Measurements from ENCODE around the gene ZFPM1.
"Not testable (repeated sequence)": the region's sequence is repeated elsewhere in the genome, so short reads cannot be mapped to it uniquely, and the experiment has no call there.

The ZFPM1 gene

DNA sequence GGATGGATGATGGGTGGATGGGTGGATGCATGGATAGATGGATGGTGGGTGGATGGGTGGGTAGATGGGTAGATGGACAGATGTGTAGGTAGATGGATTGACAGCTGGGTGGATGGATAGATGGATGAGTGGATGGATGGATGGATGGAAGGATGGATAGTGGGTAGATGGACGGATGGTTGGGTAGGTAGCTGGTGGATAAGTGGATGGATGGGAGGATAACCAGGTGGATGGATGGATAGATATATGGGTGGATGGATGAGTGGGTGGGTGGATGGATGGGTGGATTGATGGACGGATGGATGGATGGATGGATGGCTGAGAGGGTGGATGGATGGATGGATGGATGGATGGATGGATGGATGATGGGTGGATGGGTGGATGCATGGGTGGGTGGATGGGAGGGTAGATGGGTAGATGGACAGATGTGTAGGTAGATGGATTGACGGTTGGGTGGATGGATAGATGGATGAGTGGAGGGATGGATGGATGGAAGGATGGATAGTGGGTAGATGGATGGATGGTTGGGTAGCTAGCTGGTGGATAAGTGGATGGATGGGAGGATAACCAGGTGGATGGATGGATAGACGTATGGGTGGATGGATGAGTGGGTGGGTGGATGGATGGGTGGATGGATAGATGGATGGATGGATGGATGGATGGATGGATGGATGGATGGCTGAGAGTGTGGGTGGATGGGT is 65.5 kb downstream of the ZFPM1 start:
- DNase-seq: not testable (repeated sequence)

GRCh38 chr16:88519240-88519639 is 66.2 kb downstream of the ZFPM1 start:
- DNase-seq: no peak

- no peak for DNase-seq
These were observed 67.0 kb downstream of the ZFPM1 start for GRCh38 chr16:88519938-88520653.

DNA sequence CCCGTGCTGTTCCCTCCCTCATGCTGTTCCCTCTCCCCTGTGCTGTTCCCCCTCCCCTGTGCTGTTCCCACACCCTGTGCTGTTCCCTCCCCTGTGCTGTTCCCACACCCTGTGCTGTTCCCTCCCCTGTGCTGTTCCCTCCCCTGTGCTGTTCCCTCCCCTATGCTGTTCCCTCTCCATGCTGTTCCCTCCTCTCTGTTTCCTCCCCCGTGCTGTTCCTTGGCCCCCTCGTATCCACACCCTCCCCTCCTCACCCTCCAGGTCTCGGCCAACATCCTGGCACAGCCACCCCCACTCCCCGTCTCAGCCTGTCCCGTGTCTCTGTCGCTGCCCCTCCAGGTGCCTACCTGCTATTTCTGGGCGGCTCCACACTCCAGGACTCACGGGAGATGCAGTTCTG is 68.6 kb downstream of the ZFPM1 start:
- no peak for DNase-seq

DNA sequence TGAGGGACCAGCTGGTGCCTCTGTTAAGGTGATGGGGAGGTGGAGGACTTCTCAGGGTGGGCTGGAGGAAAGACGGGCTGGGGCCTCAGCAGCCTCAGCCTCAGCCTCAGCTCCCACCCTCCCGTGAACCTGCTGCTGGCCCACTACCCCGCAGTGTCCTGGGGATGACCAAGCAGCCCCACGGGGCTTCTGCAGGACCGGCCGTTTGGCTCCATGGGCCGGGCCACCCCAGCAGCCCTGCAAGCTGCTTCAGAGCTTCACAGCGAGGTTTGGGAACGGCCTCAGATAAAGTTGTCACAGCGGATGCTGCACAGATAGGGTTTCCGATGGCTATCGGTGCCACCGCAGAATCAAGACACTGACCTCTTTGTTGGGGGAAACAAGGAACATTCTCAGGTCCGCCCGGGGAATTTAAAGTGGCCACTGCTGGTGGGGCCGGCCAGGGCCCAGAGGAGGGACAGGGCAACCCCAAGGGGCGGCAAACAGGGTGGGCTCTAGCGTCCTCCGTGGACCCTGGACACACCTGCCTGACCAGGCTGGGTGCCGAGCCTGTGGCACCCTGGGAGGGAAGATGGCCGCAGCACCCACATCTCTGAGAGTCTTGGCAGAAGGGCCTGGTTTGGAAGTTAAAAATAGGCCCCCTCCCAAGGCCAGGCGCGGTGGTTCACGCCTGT is 69.3 kb downstream of the ZFPM1 start:
- no peak for DNase-seq

GRCh38 chr16:88523309-88524161 is 70.5 kb downstream of the ZFPM1 start:
- no peak for DNase-seq

- no peak for DNase-seq
These were observed 71.3 kb downstream of the ZFPM1 start for GRCh38 chr16:88524274-88524972.

DNA sequence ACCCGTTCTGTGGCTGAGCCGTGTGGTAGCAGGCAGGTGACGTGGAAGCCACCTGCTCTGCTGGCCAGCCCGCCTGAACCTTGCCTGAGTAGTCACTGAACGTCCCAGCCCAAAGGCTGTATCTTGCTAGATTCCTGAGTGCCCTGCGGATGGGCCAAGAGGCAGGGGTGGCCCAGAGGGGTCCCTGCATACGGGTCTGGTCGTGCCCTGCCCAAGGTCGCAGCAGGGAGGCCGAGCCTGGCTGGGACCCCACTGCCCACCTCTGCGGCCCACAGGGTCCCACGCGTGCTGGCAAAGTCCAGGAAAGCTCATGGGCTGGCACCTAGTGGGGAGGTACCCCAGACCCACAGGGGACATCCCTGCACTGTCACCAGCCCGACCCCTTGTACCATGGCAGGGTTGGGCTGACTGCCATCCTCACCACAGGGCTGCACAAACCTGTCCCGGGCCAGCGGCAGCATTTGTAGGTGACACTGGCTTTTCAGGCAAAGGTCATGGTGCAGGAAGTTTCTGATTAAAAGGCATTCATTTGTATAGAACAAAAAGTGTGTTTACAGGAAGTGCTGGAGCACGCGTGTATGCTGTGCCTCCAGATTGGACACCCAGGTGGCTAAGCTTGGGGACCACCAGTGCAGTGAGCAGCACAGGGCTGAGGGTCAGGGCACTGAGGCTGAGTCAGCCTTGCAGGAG is 72.0 kb downstream of the ZFPM1 start:
- no peak for DNase-seq

DNA sequence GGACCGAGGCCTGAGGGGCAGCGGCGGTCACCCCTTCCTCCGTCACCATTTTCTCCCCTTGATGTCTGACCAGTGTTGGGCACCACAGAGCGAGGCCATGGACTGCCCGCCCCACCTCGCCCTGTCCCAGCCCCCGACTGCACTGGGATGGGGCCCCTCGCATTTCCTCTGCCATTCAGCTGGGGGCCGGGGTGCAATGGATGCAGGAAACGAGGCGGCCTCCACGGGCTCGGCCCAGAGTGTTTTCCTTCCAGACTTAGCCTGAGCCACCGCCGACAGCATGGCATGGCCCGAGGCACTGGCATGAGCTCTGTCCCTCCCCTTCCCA is 72.5 kb downstream of the ZFPM1 start:
- DNase-seq: no peak

DNA sequence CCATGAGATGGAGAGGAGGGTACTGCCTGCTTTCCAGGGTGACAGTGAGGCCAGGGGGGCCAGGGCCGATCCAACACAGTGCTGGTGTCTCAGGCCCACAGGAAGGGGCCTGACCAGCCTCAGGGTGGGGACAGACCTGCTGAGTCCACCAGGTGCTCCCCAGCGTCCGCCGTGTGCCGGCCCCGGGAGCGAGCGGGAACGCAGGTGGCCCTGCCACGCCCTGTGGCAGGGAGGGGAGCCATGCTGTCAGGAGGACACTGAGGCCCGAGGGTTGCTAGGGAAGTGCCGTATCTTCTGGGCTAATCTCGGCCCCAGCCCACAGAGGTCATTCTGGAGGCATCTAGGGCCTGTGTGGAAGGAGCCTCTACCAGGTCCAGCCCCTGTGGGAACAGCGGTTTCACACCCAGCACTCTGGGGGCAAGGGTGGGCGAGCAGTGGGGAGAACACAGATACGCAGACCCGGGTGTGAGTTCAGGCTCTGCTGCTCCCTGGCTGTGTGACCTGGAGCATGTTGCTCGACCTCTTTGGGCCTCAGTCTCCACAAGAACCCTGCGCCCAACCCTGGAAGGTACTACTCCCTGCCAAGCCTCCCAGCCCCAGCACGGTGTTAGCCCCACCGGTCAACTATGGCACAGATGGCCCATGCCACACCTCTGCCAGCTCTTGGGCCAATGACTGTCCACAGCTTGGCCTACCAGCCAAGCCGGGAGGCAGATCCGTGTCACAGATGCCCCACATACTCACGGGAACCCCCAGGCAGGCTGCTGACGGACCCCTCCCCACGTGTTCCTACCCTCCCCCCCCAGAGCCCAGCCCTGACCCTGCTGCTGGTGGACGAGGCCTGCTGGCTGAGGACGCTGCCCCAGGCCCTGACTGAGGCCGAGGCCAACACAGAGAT is 73.2 kb downstream of the ZFPM1 start:
- no peak for DNase-seq

DNA sequence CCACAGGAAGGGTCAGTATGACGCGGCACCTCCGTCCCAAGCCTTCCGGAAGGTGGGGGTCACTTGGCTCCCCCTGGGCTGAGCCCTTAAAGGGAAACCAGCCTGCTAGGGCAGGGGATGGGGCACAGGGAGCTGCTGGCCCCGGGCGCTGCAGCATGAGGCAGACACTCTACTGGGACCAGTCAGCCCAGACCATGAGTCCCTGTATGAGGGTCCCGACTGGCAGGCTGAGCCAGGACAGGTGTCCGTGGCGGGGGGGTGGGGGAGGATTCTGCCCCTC is 73.8 kb downstream of the ZFPM1 start:
- DNase-seq: no peak

DNA sequence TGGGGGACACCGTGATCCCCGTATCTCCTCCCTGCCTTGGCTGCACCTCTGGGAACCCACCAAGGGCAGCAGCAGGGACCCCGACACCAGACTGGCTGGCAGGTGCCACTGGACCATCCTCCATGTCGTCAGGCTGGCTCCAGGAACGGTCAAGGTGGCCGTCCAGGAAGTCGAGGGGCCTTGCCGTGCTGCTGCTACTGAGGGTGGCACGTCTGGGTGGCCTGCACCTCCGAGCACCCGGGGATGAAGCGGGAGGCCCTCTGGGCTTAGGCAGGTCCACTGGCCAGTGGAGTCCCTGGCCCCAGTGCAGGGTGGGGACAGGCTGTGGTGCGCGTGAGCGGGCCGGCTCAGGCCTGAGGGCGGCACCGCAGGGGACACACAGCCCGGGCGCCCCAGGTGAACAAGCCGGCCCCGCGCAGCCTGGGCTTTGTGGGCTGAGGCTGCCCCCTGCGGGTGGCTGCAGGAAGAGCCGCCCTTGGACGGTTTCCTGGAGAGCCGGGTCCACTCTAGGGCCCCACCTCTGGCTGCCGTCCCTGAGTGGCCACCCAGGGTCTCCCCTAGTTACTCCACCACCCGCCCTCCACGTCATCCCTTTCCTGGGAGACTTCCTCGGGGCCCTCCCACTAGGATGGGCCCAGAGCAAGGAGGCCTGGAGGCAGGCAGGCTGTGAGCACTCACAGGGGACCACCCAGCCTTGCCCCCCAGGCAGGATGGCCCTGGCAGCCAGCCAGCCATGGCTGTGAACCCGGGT is 74.3 kb downstream of the ZFPM1 start:
- peak; percentile 57 for DNase-seq

DNA sequence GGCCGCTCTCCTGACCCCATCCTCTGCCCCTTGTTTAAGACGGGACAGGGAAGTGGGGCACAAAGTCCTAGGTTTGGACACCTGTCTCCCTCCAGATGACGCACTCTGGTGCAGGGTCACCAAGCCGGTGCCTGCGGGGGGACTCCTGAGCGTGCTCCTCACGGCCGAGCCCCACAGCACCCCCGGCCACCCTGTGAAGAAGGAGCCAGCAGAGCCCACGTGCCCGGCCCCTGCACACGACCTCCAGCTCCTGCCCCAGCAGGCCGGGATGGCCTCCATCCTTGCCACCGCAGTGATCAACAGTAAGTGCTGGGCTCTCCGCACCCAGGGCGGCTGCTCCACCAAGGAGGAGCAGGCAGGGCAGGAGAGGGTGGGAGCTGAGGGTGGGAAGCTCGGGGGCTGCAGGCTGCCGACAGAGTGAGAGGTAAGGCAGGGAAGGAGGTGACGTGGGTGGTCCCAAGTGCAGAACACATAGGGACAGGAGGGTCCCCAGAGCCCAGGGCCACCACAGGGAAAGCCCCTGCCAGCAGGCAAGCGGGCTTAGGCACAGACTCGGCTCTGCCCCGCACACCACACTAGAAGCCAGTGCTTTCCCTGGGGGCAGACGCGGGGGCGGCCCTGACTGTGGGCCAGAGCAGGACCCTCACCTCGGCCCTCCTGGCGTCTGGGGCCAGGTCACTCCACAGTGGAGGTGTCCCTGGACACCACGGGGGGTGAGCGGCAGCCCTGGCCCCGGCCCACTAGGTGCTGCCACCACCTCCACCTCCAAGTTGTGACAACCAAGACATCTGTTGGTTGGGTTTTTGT is 75.1 kb downstream of the ZFPM1 start:
- DNase-seq: no peak

GRCh38 chr16:88528902-88529318 is 75.8 kb downstream of the ZFPM1 start:
- DNase-seq: no peak

DNA sequence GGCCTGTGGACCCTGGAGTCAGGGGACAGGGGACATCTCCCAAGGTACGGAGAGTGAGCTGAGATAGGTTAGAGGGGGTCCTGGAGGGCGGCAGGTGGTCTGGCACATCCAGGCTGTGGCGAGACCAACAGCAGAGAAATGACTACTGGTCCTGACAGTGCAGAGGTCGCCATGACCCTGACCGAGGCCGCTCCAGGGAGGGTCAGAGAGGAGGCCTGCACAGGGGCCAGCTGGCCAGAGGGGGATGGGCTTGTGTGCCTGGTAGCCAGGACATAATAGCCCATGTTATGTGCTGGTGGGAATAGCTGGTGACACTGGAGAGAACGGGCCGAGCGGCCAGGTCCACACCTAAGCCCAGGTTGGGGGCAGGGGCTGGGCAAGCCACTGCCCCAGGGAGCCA is 76.5 kb downstream of the ZFPM1 start:
- no peak for DNase-seq

GRCh38 chr16:88530051-88530857 is 77.2 kb downstream of the ZFPM1 start:
- DNase-seq: no peak

DNA sequence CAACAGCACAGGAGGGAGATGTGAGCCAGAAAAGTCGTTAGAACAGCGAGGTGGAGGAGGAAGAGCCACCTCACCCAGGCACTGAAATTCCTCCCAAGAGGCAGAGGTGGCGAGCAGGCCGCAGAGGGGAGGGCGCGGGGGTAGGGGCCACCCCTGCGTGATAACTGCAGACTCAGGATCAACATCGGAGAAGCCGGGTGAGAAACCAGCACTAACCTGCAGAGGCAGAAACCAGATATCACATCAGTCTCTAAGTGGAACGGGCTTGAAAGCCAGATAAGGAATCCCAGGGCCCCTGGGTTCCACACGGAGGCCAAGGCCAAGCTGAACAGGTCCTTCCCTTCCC is 77.8 kb downstream of the ZFPM1 start:
- no peak for DNase-seq

DNA sequence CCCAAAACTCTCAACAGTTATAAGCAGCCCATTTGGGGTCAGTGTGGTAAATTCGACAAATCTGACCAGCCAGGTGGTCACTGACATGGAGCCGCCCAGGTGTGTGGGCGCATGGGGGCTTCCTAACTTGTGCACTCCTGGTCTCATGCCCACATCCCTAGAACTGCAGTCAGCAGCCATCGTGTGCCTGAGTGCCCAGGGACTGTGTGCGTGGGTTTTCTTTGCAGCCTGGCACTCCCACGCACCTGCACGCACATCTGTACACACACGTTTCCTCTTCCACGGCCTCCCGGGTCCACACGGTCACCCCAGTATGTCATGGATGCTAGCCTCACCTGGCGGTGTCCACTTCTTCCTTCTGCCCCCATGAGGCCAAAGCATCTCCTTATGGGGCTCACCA is 78.3 kb downstream of the ZFPM1 start:
- no peak for DNase-seq

DNA sequence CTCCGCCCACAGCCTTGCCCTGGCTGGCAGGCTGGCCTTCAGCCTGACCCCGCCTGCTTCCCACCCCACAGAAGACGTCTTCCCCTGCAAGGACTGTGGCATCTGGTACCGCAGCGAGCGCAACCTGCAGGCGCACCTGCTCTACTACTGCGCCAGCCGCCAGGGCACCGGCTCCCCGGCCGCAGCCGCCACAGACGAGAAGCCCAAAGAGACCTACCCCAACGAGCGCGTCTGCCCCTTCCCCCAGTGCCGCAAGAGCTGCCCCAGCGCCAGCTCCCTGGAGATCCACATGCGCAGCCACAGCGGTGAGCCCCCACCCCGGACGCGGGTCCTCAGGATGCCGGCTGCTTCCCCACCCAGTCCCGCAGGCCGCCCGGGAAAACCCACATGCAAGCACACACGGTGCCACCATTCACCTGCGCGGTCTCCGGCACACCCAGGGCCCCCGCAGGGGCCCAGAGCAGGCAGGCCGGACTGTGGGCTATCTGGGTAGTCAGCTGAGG is 78.9 kb downstream of the ZFPM1 start:
- DNase-seq: no peak

Data from activated T-cell treated with anti-CD3 and anti-CD28 coated beads for 4 hours (primary cell).